LHCN-M2 (cell line): Measurements from ENCODE around the gene CHRNA1. TPM values are rescaled to one million over a fixed set of nuclear protein-coding genes. Genes with fewer than 3 reads are reported as not detected.

Experiments used
- DNase-seq: peaks from one replicate; pipeline ENCODE4 v3.0.0-alpha.2; 2012; ENCODE audit warnings: low read depth
- polyA plus RNA-seq: library from polyadenylated mRNA; unstranded; fragments of >200 nt; gene quantifications from one replicate; pipeline ENCODE4 v1.2.1, GENCODE V29; 2012; ENCODE audit warnings: missing spikeins
- total RNA-seq: library from RNA; depleted of rRNA; stranded (reverse); fragments of >200 nt; gene quantifications from 2 replicates; pipeline ENCODE4 v1.2.3, GENCODE V29; 2014; rRNA removed

CHRNA1 gene
- 541 and 762 TPM in 2 replicates for total RNA-seq
- polyA plus RNA-seq: 335 TPM

DNA sequence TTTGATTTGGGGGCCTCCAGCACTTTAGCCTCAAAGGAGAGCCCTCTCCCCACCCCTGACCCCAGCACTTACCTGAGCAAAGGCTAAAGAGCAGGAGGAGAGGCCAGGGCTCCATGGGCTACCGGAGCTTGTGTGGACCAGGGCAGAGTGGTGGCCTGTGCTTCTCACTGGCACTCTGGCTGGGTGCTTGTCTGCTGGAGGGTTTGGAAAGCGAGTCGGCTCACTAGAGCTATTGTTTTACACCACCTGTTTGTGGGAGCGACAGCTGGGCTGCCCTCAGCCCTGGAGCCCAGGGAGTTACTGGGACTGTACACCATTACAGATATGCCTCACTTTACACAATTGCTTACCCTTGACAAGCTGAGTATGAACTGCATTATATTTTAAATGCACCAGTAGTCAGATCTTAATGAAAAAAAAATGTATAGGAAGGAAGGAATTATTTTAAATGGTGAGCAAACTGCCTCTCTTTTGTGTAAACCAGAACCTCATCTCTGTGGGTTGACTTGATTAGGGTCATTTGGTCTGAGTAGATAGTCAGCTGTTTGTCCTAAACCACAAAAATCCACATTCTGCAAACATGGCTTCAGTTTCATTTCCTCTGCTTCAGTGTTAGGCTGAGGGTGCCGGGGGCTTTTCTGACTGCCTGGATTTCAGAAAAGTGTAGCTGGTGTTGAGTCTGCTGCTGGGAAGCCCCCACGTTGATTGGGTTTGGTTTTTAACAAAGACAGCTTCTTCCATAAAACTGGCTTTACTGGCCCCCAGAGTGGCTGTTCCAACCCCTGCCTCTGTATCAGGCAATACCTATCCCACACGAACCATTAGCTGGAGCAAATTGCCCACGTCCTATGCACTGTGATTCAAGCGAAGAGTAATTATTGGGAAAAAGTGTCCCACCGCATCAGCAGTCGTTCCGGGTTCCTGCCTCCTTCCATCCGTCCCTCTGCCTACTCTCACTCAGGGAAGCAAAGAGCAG lies at the start of gene CHRNA1:
CHRNA1 (minus strand) TSS at position 193 of the 976 bp plus-strand sequence; CDS start at position 115, 78 bp downstream.
- peak; percentile 96 for DNase-seq

- no peak for DNase-seq
Observed at GRCh38 chr2:174812037-174812436, 47.8 kb upstream of the CHRNA1 start.

DNA sequence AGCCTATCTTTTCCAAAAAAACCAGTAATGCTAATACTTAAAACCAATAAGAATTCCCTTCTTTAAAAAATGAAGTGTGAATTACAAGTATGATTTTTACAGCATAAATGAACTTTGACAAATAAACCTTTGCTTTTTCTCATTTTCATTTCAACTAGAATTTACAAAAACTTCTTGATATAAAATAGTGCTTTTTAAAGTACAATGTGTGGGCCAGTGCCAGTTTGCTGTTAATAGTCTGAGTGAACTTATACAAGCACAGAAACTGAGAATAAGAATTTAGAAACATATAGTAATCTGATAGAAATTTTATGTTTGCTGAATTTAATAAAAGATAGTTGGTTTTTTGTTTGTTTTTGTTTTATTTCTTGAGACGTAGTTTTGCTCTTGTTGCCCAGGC lies 43.7 kb upstream of the CHRNA1 start:
- DNase-seq: no peak

DNA sequence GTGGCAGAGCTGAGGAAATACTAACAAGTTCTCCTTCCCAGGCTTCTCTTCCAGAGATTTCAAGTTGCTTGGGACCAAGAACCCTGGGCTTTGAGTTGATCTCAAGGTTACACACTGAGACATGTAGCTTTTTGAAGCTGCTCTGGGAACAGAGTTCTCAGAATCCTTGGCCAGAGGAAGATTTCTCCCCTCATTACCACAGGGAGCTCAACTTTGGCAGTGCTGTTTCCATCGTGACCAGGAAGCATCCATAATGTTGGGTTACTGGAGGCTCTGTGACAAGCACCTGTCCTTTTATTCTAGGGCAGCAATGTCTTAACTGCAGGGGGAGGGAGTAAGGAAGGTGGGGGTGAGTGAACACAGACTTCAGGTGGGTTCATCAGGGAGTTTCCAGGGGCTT lies 41.5 kb upstream of the CHRNA1 start:
- DNase-seq: no peak

GRCh38 chr2:174802459-174802858 lies 38.2 kb upstream of the CHRNA1 start:
- DNase-seq: peak; percentile 55

DNA sequence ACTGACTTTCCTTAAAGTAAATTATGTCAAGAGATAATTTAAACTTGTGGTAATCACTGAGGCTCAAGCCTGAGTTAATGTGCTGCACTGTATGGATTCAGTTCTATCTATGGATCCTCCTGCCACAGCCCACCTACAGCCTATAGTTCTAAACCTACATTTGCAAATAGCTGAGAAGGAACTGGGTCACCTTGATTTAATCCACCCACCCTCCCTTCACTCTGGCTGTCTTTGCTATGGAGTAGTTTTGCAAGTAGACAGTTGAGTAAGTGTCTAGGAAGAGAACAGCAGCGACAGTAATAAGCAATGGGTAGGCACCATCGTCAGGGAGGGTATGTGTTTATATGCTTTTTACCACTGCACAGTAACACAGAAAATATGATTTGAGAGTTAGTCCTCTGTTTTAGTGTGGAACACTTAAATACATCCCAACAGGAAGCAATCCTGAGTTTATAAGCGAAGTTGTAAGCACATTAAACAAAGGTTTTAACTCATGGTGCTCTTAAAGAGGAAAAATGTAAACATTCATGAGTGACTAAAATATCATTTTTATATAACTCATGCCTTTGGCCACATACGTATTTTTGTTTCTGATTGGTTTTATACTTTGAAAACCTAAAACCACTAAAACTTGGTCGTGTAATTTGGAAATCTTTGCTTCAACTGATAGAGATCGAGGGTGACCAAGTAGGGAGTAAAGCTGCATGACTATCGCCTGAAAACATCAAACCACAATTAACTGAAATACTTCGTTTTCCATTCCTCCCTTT lies 36.3 kb upstream of the CHRNA1 start:
- DNase-seq: no peak

DNA sequence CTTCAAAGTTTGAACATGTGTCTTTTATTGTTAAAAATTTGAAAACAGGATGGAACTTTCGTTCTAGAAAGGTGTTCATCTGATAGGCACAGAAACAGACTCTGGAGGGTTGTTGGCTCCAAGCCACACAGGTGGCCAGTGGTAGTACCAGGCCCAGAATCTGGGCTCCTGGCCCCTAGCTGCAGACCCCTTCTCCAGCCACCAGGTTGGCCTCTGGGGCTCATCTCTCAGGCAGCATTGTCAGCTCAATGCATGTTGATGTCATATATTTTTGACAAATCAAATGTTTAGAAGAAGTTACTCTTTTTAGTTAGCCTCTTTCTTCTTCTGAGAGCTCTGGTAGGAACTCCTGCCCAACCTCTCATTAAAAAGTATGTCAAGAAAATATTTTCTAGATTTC lies 34.5 kb upstream of the CHRNA1 start:
- no peak for DNase-seq

DNA sequence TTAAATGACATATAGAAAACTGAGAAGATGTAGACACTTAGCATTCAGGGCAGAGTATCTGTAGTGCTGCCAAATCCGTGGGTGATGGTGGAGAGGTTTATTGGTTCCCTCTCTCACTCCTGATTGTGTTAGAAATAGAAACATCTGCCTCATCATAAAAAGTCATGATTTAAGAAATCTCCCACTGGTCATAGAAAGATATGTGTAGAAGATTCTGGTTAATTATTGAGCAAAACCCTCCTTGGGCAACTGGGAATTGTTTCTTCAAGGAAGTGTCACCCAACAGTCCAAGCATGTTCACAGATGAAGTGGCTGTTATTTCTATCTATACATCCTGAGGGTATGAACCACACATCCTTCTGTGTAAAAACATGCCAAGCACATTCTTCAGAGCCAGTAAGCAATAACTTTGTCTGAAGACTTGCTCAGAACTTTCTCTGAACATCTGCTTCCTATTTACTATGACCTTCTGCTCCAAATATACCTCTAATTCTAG lies 33.6 kb upstream of the CHRNA1 start:
- DNase-seq: no peak

DNA sequence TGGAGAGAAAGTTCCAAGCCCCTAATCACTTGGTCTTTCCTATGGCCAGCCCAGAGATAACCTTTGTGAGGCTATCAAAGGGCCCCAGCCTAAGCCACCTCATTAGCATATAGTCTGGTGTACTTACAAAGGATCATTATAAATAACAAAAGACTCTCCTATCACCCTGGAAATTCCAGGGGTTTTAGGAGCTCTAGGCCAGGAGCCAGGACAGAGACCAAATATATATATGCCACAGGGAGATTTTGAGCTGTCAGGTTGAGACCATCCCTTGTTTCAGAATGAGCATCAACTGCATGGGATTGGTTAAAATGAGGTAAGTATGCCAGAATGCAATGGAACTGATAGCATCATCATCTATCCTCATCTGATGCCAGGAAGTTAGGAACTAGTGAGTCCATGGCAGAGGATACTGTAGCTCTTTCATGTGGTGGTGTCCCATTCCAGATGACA lies 32.1 kb upstream of the CHRNA1 start:
- DNase-seq: no peak

DNA sequence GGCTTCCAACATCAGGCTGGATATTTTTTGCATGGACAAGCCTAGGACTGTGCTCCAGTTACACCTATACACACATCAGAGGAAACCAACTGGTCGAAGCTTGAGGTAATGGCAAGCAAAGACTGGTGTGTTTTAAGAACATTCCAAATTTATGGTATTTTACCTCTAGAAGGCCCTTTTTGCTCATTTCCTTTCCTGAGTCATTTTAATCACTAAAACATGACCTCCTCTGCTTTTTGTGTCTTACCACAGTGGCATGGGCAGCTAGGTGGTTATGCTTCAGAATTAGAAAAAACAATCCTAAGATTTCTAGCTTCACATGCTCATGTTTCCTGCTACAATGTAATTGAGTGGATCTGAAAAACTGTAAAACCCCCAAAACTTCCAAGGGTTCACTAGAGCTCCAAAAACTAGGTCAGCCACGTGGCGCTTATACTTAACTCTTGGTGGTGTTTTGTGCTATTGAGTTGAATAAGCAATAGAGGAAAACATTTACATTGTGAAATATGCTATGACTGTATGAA lies 30.6 kb upstream of the CHRNA1 start:
- DNase-seq: peak; percentile 40

- DNase-seq: no peak
Observed at GRCh38 chr2:174792309-174793025, 28.2 kb upstream of the CHRNA1 start.

DNA sequence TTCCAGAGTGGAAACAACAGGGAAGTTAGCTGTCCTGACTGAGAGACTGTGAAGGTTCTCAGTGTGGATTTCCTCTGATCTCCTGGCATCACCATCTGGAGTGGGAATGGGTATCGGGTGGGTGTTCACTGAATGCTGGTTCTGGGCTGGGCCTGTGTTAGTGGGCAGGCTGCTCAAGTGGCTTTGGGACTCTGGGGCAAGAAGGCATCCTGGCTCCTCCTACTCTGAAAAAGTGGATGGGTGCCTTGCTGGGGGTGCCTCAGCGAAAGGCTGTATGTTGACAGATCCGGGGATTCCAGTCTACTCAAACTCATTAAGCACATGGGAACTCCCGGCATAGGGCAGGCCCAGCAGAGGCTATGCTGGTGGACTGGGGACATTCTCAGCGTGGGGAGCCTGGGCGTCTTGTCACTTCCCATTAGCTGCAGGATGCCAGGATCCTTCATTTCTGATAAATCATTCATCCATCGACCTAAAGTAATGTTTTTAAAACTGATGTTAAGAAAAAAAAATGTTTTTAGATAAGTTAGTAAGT lies 27.5 kb upstream of the CHRNA1 start:
- no peak for DNase-seq

- no peak for DNase-seq
Observed at GRCh38 chr2:174791020-174791419, 26.7 kb upstream of the CHRNA1 start.

- no peak for DNase-seq
Observed at GRCh38 chr2:174789001-174789400, 24.7 kb upstream of the CHRNA1 start.

DNA sequence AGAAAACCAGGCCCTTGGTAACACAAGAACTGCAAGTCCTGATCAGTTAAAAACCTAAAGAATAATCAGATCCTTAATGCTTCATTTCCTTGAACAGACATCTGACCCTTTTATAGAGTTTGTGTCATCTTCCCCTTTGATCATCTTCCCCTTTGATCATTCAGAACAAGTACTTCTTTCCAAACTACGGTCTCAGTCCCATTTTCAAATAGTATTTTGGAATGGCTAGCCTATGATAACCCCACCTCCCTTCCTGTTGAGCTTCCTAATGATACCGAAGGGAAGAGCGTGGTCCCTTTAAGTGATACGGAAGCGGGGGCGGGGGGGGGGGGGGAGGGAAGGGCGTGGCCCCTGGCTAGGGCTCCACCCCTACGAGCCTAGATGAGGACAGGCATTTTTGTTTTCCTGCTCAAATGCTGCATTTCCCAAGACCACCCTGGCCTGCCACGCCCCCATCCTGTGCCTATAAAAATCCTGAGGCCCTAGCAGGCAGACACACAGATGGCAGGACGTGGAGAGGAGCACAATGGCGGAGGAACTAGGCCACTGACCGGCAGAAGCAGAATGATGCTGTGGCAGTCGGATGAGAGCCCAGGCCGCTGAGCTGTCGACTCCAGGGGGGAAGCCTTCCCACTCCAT lies 24.1 kb upstream of the CHRNA1 start:
- peak; percentile 22 for DNase-seq

DNA sequence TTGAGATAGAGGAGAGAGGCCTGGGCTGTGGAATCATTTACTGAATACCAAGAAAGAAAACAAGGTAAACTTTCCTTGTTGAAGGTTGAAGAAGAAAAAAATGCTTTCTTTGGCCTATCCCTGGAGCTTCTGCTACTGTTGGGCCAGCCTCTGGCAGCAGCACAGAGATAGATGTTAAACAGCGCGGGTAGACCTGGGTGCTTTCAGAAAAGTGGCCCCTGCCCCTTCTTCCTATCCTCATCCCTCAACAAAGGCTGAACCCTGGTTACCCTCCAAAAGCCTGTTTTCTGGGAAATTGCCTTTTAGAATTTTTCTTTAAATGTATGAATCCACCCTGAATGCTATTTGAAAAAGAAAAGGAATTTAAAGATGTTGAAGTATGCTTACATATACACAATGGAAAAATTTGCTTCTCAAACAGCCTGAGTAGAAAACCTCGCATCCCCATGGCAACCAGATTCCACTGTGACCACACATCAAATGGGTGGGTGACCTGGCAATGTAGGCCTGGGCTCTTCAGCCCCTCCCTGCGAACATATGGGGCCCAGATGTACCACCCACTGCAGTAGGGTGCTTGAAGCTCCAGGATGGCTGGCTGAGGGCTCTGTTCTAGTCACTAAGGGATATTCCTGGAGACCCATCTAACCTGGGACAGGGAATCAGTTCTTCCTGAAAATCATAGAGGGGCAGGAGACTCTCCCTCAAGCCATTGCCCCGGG lies 23.4 kb upstream of the CHRNA1 start:
- DNase-seq: peak; percentile 81

DNA sequence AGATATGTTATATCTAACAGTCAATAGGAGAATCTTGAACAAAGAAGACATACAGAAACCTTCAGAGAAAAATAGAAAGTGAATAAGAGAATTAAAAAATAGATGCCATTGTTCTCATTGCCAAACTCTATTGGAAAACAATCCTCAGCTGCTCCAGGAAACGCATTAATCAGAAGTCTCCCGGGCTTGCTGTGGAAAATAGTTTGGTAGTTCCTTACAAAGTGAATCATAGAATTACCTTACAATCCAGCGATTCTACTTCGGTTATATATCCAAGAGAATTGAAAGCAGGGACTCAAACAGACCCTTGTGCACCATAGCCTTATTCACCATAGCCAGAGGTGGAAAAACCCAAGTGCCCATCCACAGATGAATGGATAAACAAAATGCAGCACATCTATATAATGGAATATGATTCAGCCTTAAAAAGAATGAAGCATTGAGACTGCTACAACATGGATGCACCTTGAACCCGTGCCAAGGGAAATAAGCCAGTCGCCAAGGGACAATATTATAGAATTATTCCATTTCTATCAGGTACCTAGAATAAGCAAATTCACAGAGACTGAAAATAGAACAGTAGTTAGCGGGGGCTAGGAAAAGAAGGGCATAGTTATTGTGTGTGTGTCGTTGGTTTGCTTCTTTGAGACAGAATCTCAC lies 21.9 kb upstream of the CHRNA1 start:
- DNase-seq: no peak

DNA sequence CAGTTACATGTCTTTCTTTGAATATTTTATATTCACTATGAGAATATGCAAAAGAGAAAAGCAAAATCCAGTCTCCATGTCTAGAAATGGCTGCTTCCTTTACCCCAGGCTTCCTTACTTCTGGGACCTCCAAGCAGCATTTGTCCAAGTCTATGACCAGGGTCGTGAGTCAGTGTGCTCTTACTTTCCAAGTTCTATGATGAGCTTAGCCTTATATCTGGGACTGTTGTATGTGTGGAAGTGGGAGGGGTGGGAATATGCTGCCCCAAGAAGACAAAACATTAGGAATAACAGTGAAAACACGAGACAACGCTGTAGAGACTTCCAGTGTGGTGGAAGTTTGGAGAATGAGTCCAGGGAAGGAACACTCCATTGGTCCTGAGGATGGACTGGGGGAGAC lies 21.2 kb upstream of the CHRNA1 start:
- DNase-seq: no peak

DNA sequence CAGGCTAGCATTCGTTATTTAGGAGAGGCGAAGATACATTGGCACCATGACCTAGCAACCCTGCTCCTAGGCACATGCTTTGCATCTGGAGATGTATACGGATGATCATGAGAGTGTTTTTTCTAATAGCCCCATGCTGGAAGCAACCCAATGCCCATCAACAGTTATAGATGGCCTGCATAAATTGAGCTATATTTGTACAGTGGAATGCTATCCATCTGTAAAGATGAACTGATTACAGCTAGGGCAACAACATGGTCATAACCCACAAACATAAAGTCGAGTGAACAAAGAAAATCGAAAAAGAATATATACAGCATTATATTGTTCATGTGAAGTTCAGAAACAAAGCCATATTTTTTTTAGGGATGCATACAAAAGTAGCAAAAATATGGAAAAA lies 20.6 kb upstream of the CHRNA1 start:
- no peak for DNase-seq
